Keratinocyte (primary cell): ENCODE results near the gene COL4A4.

Experiments
- EZH2 ChIP-seq: IDR thresholded peaks from one replicate; pipeline ENCODE4 v1.6.1; 2012; ENCODE audit warnings: inconsistent platforms, mild to moderate bottlenecking, low read length, moderate library complexity
- TF ChIP-seq, protein P1 (sequence below), 3 experiments: IDR thresholded peaks in 1 of 3; conservative IDR thresholded peaks in 1 of 3; optimal IDR thresholded peaks in 1 of 3; 2 replicates in 2 of 3; 3 replicates in 1 of 3; pipeline versions ENCODE3 to v1.5.1; 2011; ENCODE audit warnings: low read length in 3 of 3, mild to moderate bottlenecking in 3 of 3, moderate library complexity in 2 of 3, control low read depth in 1 of 3, inconsistent platforms in 1 of 3; ENCODE audit not compliant: insufficient read depth in 2 of 3; ENCODE audit errors: extremely low read depth in 1 of 3

GRCh38 chr2:227013881-227014280 is 150.1 kb downstream of the COL4A4 start:
- TF ChIP-seq, protein P1, sequence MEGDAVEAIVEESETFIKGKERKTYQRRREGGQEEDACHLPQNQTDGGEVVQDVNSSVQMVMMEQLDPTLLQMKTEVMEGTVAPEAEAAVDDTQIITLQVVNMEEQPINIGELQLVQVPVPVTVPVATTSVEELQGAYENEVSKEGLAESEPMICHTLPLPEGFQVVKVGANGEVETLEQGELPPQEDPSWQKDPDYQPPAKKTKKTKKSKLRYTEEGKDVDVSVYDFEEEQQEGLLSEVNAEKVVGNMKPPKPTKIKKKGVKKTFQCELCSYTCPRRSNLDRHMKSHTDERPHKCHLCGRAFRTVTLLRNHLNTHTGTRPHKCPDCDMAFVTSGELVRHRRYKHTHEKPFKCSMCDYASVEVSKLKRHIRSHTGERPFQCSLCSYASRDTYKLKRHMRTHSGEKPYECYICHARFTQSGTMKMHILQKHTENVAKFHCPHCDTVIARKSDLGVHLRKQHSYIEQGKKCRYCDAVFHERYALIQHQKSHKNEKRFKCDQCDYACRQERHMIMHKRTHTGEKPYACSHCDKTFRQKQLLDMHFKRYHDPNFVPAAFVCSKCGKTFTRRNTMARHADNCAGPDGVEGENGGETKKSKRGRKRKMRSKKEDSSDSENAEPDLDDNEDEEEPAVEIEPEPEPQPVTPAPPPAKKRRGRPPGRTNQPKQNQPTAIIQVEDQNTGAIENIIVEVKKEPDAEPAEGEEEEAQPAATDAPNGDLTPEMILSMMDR (optimal IDR thresholded peaks at IDR 0.05 in 1 of 3, IDR thresholded peaks at IDR 0.05 in 1 of 3, conservative IDR thresholded peaks at IDR 0.05 in 1 of 3; ENCODE audit: extremely low read depth in 1 of 3, insufficient read depth in 2 of 3, low read length in 3 of 3) = no peak
- no peak for TF ChIP-seq EZH2
